ENCODE data around the gene ACOXL. TPM values are rescaled to one million over a fixed set of nuclear protein-coding genes. Genes with fewer than 3 reads are reported as not detected.

The ACOXL gene
- total RNA-seq, 2 donors from 2014 or later, result 11.7 to 12.3 TPM

GRCh38 chr2:110958346-110959119 lies 226.2 kb downstream of the ACOXL start:
- WGBS, 2 experiments (ENCODE audit: insufficient coverage in 1 of 2, insufficient read length in 1 of 2), result 90 to 100% methylated on average over 2 to 6 of the region's 6 CpGs
- H3K4me1 ChIP-seq (ENCODE audit: control insufficient read depth, insufficient read depth, low read length), result no peaks in the 10 kb centered on the region
- no peak overlapping the region for H3K27ac Mint-ChIP-seq
- H3K27me3 Mint-ChIP-seq (ENCODE audit: insufficient read depth), result no peaks in the 10 kb centered on the region
- H3K27ac ChIP-seq (ENCODE audit: low read depth, low read length), result no peak overlapping the region
- no peak for DNase-seq
- H3K9me3 Mint-ChIP-seq, result no peaks in the 10 kb centered on the region
- H3K36me3 Mint-ChIP-seq (ENCODE audit: low read depth), result peaks cover 3% of the 10 kb centered on the region
- H3K9ac ChIP-seq (ENCODE audit: extremely low read depth, low read length, poor library complexity, severe bottlenecking), result no peak overlapping the region
- no peak overlapping the region for H3K4me3 Mint-ChIP-seq
- H3K4me3 ChIP-seq (ENCODE audit: low read length), result no peak overlapping the region
- no peak for TF ChIP-seq CTCF (conservative IDR thresholded peaks at IDR 0.05)
- no peaks in the 10 kb centered on the region for H3K4me1 Mint-ChIP-seq
- H3K27me3 ChIP-seq (ENCODE audit: control insufficient read depth, insufficient read depth, low read length, poor library complexity, severe bottlenecking), result no peaks in the 10 kb centered on the region
- H3K36me3 ChIP-seq (ENCODE audit: control insufficient read depth, insufficient read depth, low read length), result no peaks in the 10 kb centered on the region
- no peaks in the 10 kb centered on the region for H3K9me3 ChIP-seq (ENCODE audit: control insufficient read depth, low read length)

DNA sequence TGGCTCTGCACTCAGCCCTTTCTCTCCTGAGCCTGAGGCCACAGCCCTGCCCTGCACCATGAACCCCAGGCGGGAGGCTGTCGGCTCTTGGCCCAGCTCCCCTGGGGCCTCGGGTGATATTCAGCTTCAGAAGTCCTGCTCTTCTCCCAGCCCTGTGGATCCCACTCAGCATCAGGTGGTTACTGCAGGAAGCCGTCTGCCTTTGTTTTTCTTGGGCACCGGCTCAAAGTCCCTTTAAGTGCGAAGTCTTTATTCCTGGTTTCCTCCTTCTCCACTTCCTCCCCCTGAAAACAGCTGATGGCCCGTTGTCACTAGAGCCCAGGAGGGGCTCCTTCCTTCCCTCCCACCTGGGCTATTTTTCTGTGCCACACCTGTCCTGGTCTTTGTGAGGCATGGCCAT lies 226.8 kb downstream of the ACOXL start:
- Histone ChIP-seq H3K4me1 (ENCODE audit: control insufficient read depth, insufficient read depth, low read length) (no peaks in the 10 kb centered on the region), H3K36me3 (ENCODE audit: control insufficient read depth, insufficient read depth, low read length) (no peaks in the 10 kb centered on the region), H3K27me3 (ENCODE audit: control insufficient read depth, insufficient read depth, low read length, poor library complexity, severe bottlenecking) (no peaks in the 10 kb centered on the region), H3K27ac (ENCODE audit: low read depth, low read length) (no peak overlapping the region), H3K9me3 (ENCODE audit: control insufficient read depth, low read length) (no peaks in the 10 kb centered on the region), H3K4me3 (ENCODE audit: low read length) (no peak overlapping the region), H3K9ac (ENCODE audit: extremely low read depth, low read length, poor library complexity, severe bottlenecking) (no peak overlapping the region)
- DNase-seq, result no peak
- no peak for TF ChIP-seq CTCF (conservative IDR thresholded peaks at IDR 0.05)
- Mint-ChIP-seq H3K4me1 (no peaks in the 10 kb centered on the region), H3K4me3 (no peak overlapping the region), H3K27ac (no peak overlapping the region), H3K36me3 (ENCODE audit: low read depth) (peaks cover 3% of the 10 kb centered on the region), H3K9me3 (no peaks in the 10 kb centered on the region), H3K27me3 (ENCODE audit: insufficient read depth) (no peaks in the 10 kb centered on the region)
- WGBS, 2 experiments (ENCODE audit: insufficient coverage in 1 of 2, insufficient read length in 1 of 2), result 86 to 95% methylated on average over 7 of the region's 7 CpGs

DNA sequence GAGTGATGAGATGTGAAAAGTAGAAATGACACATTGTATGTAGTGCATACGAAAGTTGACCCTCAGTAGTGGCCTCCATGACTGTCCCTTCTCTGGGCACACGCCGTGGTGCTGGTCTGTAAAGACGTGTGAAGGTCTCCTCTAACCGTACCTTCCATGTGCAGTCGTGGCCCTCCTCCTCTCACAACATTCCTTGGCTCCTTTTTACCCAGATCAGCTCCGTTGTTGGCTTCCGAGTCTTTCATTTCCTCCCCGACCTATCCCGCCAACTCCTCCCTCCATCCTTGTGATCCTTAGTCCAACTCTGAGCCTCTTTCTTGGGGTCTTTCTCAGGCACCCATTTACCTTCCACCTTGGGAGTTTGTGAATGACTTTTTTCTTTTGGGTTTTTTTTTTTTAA lies 227.9 kb downstream of the ACOXL start:
- Histone ChIP-seq H3K9me3 (ENCODE audit: control insufficient read depth, low read length) (no peaks in the 10 kb centered on the region), H3K9ac (ENCODE audit: extremely low read depth, low read length, poor library complexity, severe bottlenecking) (no peak overlapping the region), H3K36me3 (ENCODE audit: control insufficient read depth, insufficient read depth, low read length) (no peaks in the 10 kb centered on the region), H3K27me3 (ENCODE audit: control insufficient read depth, insufficient read depth, low read length, poor library complexity, severe bottlenecking) (no peaks in the 10 kb centered on the region), H3K4me3 (ENCODE audit: low read length) (no peak overlapping the region), H3K27ac (ENCODE audit: low read depth, low read length) (no peak overlapping the region), H3K4me1 (ENCODE audit: control insufficient read depth, insufficient read depth, low read length) (no peaks in the 10 kb centered on the region)
- no peak for DNase-seq
- Mint-ChIP-seq H3K27me3 (ENCODE audit: insufficient read depth) (no peaks in the 10 kb centered on the region), H3K4me1 (no peaks in the 10 kb centered on the region), H3K36me3 (ENCODE audit: low read depth) (peaks cover 3% of the 10 kb centered on the region), H3K9me3 (no peaks in the 10 kb centered on the region), H3K4me3 (no peak overlapping the region), H3K27ac (no peak overlapping the region)
- TF ChIP-seq CTCF (conservative IDR thresholded peaks at IDR 0.05), result no peak
- WGBS, 2 experiments (ENCODE audit: insufficient coverage in 1 of 2, insufficient read length in 1 of 2), result 73 to 83% methylated on average over 5 to 10 of the region's 10 CpGs
